HG02981 (cell line): ENCODE measurements around the gene DKK1.
A peak's percentile ranks its signal among the peaks of the same experiment; 100 is the strongest.

Experiments
- ATAC-seq: cut with Tn5 transposase; IDR thresholded peaks from one replicate; pipeline ENCODE4 v1.9.1; 2021; ENCODE audit warnings: mild to moderate bottlenecking, moderate library complexity; ENCODE audit not compliant: unreplicated experiment

The DKK1 gene, protein sequence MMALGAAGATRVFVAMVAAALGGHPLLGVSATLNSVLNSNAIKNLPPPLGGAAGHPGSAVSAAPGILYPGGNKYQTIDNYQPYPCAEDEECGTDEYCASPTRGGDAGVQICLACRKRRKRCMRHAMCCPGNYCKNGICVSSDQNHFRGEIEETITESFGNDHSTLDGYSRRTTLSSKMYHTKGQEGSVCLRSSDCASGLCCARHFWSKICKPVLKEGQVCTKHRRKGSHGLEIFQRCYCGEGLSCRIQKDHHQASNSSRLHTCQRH

DNA sequence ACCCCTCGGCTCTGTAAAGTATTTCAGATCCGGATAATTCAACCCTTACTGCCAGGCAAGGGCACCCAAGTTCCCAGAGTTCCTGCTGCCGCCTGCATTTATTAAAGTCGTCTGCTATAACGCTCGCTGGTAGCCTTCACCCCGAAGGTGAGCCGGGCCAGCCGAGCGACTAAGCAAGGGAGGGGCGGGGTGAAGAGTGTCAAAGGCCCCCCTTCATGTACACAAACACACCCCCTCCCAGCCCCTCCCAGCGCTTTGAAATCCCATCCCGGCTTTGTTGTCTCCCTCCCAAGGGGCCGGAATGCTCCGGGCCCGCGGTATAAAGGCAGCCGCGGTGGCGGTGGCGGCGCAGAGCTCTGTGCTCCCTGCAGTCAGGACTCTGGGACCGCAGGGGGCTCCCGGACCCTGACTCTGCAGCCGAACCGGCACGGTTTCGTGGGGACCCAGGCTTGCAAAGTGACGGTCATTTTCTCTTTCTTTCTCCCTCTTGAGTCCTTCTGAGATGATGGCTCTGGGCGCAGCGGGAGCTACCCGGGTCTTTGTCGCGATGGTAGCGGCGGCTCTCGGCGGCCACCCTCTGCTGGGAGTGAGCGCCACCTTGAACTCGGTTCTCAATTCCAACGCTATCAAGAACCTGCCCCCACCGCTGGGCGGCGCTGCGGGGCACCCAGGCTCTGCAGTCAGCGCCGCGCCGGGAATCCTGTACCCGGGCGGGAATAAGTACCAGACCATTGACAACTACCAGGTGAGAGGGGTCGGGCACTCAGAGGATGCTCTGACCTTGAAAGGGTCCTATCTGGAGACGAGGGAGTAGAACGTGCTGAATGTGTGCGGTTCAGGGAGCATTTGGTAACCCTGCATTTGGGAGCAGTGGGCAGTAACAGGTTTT lies at the start of gene DKK1:
Gene DKK1 (plus strand): TSS at position 349 of the 889 bp plus-strand sequence. CDS start 154 bp downstream, at position 503.
- ATAC-seq = peak; percentile 44

DNA sequence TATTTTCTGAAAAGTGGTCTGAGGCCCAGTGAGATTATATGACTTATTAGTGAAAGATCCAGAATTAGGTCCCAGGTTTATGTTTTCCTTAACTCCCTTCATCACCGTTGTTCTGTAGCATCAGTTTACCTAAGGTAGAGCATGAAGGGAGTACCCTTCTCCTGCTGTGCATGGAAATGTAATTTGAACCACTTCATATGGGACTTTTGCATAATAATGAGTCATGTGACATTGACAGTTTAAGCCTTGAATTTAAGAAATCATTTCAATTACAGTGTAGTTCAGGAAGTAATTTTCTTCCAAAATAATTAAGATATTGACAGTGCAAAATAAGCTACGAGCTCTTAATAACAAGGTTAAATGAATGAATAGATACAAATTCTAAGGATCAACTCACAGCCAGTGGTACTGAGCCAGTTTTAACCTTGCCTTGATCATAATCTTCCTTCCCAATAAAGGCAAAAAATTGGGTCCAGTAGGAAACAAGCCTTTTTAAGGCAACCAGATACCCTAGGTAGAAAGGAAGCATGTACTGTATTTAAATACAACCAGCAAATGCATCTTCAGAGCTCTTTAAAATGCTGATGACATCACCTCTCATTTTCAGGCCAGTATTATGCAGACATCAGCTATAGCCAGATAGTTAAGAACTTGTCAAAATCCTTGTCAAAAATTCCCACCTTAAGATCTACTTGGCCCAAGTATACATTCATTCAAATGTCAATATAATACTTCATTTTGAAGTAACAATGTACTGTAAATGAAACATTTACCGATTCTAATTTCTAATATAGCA lies 48.8 kb upstream of the DKK1 start:
- ATAC-seq = no peak

DNA sequence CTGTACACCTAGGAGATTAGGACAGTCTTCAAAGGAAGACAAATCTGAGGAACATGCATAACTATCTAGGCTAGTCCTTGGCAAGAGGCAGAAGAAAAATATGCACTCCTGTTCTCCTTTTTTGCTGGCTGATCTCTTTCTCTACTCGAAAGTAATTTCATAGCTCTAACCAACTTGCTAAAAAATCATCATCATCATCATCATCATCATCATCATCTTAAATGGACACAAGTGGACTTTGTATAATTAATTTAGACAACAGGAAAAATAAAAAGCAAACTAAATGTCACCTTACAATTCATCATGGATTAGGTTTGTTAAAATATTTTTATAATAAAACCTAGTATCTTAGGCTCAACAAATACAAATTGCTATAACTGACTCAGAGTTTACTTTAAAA lies 47.2 kb upstream of the DKK1 start:
- no peak for ATAC-seq

DNA sequence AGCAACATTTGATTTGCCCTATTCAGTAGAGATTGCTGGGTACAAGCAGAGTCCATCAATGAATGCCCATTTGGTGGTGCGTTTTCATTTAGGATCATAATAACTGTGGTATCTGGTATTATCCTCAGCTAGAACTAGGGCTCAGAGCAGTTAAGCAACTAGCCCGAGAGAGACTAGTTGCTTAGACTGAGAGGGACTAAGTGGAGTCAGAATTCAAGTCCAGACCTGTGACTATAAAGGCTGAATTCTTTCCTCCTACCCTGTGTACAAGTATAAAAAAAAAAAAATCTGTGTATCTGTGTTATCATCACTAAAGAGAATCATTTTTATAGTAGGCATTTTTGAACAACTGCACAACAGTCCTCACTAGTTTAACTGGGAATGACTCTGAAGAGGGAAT lies 45.3 kb upstream of the DKK1 start:
- ATAC-seq = no peak

DNA sequence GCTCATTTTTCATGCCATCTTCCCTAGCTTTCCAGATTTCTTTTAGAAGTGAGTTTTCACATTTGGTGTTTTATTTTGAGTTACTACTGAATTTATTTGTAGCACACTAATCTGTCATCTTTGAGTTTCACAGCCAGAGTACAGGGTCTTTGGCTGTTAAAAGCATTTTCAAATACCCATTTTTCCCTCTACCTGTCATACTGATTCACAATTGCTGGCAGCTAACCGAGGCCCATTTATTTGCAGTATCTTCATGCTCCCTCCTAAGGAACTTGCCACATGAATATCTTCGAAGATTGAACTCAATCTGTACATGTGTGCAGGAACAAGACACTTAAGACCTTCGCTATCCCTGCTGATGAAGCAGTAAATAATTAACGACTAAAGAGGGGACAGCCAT lies 44.8 kb upstream of the DKK1 start:
- ATAC-seq = no peak

DNA sequence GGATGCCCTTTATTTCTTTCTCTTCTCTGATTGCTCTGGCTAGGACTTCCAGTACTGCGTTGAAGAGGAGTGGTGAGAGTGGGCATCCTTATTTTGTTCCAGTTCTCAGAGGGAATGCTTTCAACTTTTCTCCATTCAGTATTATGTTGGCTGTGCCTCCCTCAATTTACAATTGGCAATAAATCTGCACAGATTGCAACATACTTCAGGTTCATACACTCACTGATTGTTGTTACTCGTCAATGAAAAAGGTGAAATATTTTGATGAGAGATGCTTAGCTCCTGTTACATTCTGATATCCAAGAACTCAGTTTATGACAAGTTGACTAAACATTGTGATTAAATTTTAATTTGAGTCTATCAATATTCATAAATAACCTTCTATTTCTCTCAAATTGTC lies 37.9 kb upstream of the DKK1 start:
- ATAC-seq = no peak

DNA sequence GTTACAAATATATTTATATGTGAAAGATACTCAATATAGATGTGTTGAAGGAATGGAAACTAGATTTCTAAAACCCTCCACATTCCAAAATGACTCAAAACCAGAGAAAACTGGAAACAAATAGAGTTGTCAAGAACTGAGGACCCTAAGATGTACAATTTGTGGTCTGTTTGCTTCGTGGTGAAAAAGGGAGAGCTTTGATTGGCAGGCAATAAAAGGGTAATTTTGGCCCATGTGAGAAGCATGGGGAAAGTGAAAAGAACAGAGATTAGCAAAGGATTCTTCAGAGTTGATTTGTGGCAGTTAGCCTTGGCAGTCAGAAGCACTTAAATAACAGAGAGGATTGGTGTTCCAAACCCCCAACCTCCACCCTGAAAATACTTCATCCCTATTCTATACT lies 37.1 kb upstream of the DKK1 start:
- ATAC-seq = no peak

DNA sequence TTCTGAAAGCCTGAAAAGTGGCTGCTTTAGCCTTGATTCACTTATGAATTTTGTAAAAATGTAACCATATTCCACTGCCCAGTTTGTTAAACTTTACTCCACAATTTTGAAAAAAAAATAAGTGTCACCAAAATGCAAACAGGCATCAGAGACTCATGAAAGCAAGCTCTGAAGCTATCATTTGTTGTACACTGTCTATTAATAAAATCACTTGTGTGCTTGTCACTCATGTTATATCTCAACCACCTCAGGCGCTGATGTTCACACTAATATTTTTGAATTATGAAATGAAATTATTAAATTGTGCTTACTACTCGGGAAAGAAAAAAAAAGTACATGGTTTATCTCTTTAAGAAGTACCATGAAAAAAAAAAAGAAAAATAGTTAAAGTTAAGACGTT lies 34.5 kb upstream of the DKK1 start:
- no peak for ATAC-seq

DNA sequence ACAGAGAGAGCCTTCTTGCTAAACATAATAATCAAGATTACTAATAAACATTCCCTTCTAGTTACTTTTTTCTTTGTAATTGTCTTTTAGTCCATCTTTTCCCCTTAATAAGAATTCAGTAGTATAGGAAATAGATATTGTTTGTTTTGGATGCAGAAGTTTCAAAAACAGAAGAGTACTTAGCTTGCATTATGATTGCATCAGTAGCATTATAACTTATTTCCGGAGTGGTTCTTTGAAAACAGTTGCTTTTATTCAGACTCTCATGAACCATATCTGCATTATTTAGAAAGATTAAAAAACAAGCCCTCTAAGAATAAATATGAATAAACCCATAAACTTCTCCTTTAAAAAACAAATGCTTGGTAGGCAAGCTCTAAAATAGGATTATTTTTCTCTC lies 34.0 kb upstream of the DKK1 start:
- ATAC-seq = no peak

DNA sequence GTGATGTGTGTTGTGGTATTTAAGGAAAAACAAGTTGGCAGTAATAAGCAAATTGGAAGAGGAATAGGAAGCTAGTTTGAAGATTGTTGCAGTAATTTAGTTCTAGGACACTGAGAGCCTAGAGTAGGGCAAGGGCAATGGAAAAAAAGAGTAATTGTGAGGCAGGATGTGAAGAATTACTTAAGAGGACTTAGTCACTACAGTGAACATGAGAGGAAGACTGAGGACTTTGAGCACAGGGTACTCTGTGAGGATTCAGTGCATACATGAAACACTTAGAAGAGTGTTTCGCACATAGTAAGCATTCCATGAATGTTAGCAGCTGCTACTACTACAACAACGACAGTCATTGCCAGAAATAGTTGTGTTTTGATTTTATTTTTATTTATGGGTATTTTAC lies 30.9 kb upstream of the DKK1 start:
- no peak for ATAC-seq

DNA sequence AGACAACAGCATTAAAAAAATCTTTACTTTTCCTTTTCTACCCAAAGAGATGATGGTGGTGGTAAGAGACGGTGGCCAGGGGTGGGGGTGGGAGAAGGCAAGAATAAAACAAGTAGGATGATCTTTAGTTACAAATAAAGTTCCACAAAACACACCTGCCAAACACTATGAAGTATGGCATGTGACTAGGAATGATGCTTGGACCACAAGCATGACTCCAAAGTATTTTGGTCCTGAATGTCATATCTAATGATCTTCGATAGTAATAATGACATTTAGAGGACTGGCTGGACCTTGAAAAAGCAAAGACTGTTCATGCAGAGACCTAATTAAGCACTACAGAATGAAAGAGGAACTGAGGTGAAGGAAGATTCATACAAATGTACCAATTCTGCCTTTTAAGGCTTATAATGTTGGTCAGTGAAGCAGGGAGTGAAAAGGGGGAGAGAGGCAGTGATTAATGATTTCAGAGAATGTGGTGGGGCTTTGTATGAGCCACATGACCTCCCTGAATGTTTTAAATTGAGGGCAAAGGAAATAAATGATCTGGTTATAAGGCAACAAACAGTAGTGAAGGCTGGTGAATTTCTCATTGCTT lies 29.6 kb upstream of the DKK1 start:
- ATAC-seq = peak; percentile 76

DNA sequence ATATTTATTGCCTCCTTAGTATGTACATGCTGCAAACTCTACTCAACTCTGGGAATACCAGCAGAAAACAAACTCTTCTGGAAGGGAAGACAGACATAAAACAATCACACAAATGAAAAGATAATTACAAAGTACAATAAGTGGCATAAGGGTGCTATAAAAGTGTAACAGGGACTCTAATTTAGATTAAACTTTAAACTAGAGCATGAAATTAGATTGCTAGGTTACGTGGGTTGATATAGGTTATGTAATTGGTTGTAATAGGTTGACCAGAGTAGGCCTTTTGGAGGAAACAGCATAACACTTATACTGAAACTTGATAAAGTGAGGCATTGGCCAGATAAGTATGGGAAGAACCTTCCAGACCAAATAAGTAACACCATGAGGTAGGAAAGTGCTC lies 26.2 kb upstream of the DKK1 start:
- no peak for ATAC-seq

DNA sequence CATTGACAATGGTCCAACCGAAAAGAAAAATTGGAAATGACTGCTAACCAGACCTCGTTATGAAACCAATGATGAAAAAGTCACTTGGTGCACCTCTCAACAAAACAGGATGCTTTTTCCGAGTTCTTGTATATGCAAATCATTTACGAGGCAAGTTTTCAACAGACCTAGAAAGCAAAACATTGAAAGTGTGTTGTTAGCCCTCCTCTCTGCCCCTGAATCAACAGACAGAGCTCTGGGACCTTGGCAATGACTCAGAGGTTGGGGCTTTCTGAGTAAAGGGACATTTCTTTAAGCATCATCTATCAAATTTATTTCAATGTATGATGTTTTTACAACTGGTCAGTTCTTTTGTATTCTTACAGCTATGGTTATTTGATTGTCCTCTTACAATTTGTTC lies 16.3 kb upstream of the DKK1 start:
- no peak for ATAC-seq

DNA sequence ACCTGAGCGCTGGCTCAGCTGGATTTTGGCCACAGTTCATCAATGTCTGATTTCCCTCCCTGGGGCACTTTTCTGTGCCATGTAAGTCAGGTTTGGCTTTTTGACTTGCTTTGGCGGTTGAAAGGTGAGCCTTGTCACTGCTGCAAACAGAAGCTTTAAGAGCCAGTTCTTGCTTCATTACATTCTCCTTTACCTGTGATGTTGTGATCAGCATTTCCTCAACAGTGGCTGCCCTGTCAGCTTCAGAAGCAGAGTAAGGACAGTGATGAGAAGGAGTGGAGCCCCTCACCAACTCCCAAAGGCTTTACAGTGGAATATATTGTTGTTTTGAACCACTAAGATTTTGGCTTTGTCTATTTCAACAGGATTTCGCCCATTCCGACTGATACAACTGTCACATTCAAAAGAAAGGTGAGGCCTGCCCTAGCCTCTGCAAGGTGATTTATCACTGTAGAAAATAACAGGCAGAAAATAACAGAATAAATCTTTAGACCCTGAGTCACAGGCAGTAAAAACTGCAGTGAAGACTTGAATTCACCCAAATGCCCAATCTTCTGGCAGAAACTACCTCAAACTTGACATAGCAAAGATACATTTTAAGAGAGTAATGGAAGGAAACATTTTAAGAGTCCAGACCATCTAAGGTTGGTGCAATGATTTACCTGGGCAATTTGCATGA lies 13.3 kb upstream of the DKK1 start:
- ATAC-seq = no peak

DNA sequence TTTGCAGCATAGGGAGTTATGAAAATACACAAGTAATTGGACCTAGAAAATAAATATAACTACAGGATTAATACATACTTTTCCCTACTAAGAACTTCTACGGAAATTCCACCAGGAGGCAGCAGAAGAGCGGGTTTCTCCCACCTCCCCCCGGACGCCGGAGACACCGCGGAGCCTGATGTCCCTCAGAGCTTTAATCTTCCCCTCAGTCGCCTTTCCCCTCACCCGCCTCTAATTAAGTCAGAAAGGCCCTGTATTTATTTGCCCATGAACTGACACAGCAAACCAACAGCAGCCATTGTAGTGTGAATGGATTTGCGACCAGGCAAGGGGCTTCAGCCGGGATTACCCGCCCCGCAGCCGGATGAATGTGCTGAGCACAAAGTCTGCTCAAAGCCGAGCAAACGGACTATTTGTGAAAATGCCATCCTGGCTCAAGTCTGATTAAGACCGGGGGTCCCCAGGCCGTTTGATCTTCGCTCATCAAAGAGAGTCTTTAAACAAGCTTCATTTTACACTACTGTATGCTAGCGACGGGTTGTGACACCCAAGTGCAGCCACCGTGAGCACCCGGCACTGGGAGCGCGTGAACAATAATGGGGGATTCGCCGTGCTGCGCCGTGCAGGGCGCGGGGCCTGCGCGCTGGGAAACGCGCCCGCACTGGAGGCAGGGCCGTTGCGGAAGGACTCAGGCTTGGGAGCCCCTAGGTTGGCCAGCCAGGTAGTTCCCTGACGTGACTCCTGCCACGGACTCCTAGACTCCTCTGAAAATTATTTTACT lies 5.6 kb upstream of the DKK1 start:
- ATAC-seq = peak; percentile 78

DNA sequence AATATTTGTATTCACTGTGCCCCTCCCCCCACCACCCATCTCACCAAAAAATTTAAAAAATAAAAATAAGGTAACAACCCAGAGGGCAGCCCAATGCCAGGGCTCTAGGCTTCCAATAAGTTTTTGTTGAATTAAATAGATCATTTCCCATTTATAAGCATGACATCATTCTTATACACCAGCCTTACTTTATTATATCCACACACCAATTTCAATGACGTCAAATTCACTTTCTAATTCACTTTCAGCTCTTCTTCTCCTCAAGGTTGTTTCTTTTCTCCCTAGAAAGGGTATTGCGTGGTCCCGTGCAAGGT lies 1.2 kb upstream of the DKK1 start:
- no peak for ATAC-seq

DNA sequence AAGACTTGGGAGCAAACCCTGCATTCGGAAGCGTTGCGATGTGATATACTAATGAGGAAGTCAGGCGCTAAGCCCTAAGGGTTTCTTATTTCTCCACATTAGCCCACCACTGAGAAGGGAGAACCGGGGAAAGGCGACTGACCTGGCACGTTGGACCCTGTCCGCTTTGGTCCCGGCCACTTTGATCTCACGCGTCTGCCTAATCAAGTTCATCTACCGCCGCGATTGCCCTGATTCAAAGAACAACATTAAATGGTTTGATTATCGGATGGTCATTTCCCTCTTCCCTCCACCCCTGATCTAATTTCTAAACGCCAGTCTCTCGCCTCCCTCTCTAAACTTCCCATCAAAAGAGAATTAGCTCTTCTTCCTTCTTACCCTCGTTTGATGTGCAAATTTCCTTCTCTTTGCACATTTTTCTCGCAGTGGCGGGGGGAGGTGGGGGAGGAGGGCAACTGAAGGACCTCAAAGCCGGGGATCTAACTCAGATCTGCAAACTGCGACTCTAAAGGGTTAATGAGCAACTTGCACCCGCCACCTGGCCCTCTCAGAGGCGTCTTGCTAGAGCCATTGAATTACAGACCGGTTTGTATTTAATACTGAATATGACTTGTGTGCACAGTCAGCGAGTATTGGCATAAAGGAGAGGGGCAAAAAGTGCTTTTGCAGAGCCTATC lies 687 bp upstream of the DKK1 start:
- no peak for ATAC-seq

DNA sequence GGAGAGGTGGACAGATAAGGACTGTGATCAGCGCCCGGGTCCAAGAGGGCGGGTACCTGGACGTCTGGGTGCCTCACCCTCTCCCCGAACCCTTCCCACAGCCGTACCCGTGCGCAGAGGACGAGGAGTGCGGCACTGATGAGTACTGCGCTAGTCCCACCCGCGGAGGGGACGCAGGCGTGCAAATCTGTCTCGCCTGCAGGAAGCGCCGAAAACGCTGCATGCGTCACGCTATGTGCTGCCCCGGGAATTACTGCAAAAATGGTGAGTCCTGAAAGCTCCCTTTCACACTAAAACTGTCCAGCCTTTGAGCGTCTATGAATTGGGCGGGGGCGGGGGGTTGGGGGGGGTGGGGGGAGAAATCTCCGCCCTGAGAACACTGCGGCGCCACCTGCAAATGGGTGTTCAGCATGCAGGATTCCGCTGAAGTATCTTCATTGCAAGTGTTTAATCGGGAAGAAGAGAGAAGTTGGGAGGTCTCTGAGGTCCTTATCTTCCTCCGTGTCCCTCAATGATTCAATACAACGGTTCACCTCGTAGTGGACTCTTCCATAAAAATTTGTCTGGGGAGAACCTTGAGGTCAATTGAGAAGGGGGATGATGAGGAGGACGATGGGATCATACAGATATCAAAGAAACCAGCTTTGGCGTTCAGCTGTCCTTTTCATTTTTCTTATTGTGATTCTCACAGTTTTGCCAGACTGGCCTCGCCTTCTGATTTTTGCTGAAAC lies 906 bp downstream of the DKK1 start:
- no peak for ATAC-seq

DNA sequence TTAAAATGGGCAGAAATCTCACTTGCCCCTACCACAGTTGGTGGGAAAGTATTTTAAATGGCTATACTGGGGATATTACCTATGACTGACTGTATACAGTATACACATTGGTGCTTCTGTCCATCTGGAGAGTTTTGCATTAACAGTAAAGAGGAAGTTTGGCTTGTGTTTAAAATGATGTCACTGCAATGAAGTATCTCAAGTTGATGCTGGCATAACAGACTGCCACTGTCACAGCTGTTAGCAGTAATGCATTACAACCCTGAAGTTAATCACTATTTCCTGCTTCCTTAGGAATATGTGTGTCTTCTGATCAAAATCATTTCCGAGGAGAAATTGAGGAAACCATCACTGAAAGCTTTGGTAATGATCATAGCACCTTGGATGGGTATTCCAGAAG lies 1.9 kb downstream of the DKK1 start:
- no peak for ATAC-seq
